Subcutaneous adipose tissue (tissue), 4 donors: Measurements from ENCODE around the gene MIS18A. TPM values are rescaled to one million over a fixed set of nuclear protein-coding genes. Genes with fewer than 3 reads are reported as not detected.

ENCODE experiments used
- CTCF ChIP-seq: fragments of 450-650 bp; IDR thresholded peaks from one replicate; pipeline ENCODE4 v1.5.1; 2016; ENCODE audit warnings: low read depth, mild to moderate bottlenecking, control low read depth, antibody characterized with exemption, moderate library complexity
- total RNA-seq, 4 donors: library from RNA; depleted of rRNA; stranded (reverse); fragments of >200 nt; gene quantifications; one replicate each; pipeline ENCODE4 v1.1.0, GENCODE V29; 2016

Gene MIS18A
- total RNA-seq, 4 donors from 2014 or later, result 3.9 to 8.1 (median 4.9) TPM

DNA sequence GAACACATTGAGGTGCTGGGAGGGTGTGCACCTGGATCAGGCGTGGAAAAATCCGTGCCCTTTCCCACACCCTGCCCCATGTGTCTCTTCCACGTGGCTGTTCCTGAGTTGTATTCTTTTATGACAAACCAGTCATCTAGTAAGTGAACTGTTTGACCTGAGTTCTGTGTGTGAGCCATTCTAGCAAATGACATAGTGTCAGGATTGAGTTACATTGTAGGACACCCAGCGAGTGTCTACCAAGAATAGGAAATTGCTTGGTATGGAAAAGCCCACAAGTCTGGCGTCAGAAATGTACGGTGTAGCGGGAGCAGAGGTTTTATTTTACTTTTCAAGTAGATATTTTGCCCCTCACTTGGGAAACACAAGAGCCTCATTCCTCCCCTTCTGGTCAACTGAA, 18.6 kb upstream of the MIS18A start:
- no peak for TF ChIP-seq CTCF

DNA sequence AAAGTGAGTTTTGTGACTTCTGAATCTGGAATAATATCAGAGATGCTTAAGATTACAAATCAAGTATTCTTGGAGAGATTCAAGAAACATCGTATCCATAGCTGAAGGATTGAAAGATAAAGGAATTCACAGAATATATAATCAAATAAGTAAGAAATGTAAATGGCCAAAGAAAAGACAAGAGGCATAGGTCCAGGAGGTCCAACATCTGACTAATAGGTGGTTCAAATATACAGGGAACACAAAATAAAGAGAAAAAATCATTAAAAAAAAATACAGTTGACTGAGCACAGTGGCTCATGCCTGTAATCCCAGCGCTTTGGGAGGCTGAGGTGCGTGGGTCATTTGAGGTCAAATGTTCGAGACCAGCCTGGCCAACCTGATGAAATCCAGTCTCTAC, 6.6 kb upstream of the MIS18A start:
- no peak for TF ChIP-seq CTCF

GRCh38 chr21:32282992-32283391, 4.1 kb upstream of the MIS18A start:
- no peak for TF ChIP-seq CTCF

GRCh38 chr21:32281531-32281930, 2.7 kb upstream of the MIS18A start:
- no peak for TF ChIP-seq CTCF

DNA sequence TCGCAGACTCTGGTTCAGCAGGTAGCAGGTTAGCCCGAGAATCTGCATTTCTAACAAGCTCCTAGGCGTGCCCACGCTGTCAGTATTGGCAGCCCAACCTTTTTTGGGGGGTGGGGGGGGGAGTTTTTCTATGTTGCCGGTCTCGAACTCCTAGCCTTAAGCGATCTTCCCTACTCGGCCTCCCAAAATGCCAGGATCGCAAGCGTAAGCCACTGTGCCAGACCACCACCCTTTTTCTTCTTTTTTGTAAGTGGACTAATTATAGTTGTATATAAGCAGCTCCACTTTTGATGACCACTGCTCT, 480 bp upstream of the MIS18A start:
- TF ChIP-seq CTCF, result no peak

GRCh38 chr21:32278103-32278502, 746 bp downstream of the MIS18A start:
- no peak for TF ChIP-seq CTCF

DNA sequence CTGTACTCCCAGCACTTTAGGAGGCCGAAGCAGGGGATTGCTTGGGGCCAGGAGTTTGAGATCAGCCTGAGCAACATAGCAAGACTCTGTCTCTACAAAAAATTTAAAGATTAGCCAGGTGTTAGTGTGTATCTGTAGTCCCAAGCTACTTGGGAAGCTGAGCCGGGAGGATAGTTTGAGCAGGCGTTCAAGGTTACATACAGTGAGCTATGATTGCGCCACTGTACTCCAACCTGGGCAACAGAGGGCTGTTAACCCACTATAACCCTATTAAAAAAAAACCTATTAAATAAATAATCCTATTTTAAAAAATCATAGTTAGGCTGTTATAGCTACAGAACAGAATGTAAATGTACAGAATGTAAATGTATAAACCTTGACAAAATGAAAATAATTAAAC, 2.2 kb downstream of the MIS18A start:
- no peak for TF ChIP-seq CTCF

DNA sequence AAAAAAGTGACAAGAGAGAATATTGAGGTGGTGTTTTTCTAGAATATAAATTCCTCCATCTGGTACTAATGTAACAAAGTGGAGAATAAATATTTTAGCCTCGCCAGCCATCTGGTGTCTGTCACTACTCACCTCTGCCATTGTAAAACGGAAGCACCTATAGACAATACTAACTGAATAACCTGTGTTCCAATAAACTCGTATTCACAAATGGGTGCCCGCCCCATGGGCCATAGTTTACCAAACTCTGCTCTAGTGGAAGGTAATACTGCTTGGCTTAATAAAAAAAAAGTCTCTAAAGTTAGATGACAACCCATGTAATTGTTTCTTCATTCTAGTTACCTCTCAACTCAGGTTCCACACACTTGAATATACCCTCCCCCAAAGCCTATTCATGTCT, 8.1 kb downstream of the MIS18A start:
- TF ChIP-seq CTCF, result no peak
